ENCODE results near the gene OR4K1.

OR4K1 gene

GRCh38 chr14:19930617-19931016 lies at the start of gene OR4K1:
TSS of gene OR4K1 (plus strand) at chr14:19930917. CDS start at chr14:19935667, 4,750 bp downstream.
- DNase-seq (ENCODE audit: extremely low read depth, low read depth): no peak

GRCh38 chr14:19895282-19895681 lies 35.4 kb upstream of the OR4K1 start:
- no peak for DNase-seq (ENCODE audit: extremely low read depth, low read depth)
- TF ChIP-seq, protein P1, sequence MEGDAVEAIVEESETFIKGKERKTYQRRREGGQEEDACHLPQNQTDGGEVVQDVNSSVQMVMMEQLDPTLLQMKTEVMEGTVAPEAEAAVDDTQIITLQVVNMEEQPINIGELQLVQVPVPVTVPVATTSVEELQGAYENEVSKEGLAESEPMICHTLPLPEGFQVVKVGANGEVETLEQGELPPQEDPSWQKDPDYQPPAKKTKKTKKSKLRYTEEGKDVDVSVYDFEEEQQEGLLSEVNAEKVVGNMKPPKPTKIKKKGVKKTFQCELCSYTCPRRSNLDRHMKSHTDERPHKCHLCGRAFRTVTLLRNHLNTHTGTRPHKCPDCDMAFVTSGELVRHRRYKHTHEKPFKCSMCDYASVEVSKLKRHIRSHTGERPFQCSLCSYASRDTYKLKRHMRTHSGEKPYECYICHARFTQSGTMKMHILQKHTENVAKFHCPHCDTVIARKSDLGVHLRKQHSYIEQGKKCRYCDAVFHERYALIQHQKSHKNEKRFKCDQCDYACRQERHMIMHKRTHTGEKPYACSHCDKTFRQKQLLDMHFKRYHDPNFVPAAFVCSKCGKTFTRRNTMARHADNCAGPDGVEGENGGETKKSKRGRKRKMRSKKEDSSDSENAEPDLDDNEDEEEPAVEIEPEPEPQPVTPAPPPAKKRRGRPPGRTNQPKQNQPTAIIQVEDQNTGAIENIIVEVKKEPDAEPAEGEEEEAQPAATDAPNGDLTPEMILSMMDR (IDR thresholded peaks at IDR 0.05; ENCODE audit: low read depth, low read length): no peak

More at GRCh38 chr14:19930617-19931016, at the start of gene OR4K1:
- TF ChIP-seq, protein P1 (IDR thresholded peaks at IDR 0.05; ENCODE audit: low read depth, low read length): no peak

- no peak for DNase-seq (ENCODE audit: extremely low read depth, low read depth)
- TF ChIP-seq, protein P1 (IDR thresholded peaks at IDR 0.05; ENCODE audit: low read depth, low read length): no peak
These were observed 29.7 kb upstream of the OR4K1 start for GRCh38 chr14:19900999-19901398.

- TF ChIP-seq, protein P1 (IDR thresholded peaks at IDR 0.05; ENCODE audit: low read depth, low read length): no peak
- no peak for DNase-seq (ENCODE audit: extremely low read depth, low read depth)
These were observed 28.3 kb upstream of the OR4K1 start for GRCh38 chr14:19902409-19902808.

DNA sequence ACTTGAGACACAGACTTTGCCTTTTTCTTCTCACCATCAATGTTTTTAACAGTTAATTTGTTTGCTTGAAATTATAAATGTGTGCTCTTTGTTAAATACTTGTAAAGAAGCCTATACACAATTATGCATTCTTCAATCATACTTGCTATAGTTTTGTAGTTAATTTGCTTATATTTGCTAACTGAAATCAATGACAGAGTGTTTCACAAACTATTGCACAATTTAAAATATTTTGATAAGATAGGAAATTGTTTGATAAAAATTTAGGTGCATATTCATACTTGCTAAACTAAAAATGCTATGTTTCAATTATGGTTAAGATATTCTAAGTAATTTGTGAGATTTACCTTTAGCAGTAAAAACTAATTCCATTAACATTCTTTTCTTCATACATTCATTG lies 24.1 kb upstream of the OR4K1 start:
- TF ChIP-seq, protein P1 (IDR thresholded peaks at IDR 0.05; ENCODE audit: low read depth, low read length): no peak
- DNase-seq (ENCODE audit: extremely low read depth, low read depth): no peak

GRCh38 chr14:19911114-19911513 lies 19.6 kb upstream of the OR4K1 start:
- TF ChIP-seq, protein P1 (IDR thresholded peaks at IDR 0.05; ENCODE audit: low read depth, low read length): no peak
- DNase-seq (ENCODE audit: extremely low read depth, low read depth): no peak

DNA sequence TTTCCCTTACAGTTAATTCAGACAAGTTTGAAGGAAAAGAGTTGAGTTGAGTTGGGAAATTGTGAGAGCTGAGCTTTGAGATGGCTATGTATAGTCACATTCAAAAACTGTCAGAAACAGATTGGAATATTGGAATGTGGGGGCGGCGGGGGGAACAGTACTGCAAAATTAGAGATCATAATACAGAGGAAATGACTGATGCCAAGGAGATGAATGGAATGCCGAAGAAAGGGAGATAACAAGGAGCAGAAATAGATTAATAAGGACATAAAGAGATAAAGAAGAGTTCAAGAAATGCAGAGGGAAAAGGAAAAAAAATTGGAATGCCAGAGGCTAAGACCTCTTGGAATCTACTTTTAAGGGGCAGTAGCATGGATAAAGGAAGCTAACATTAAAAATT lies 13.5 kb upstream of the OR4K1 start:
- TF ChIP-seq, protein P1 (IDR thresholded peaks at IDR 0.05; ENCODE audit: low read depth, low read length): no peak

More for the DNA sequence above, 13.5 kb upstream of the OR4K1 start:
- DNase-seq (ENCODE audit: extremely low read depth, low read depth): no peak

Measured in AG09319 (cell line).